Right lobe of liver (tissue), 4 donors: ENCODE measurements around the gene APOOL.

Experiments
- POLR2A ChIP-seq: fragments of 450-650 bp; IDR thresholded peaks from one replicate; pipeline ENCODE4 v1.6.1; 2017; ENCODE audit warnings: antibody characterized with exemption, mild to moderate bottlenecking
- TF ChIP-seq, protein P1 (sequence below), 4 donors: fragments of 200-600 bp in 3 of 4; fragments of 450-650 bp in 1 of 4; IDR thresholded peaks; one replicate each; pipeline versions ENCODE4 v1.5.1 to v1.8.0; 2016 to 2022; ENCODE audit warnings: antibody characterized with exemption in 4 of 4, mild to moderate bottlenecking in 2 of 4
- donor health status: DM: no; HTN: no; CAD: no.
- donor health status: DM: no; HTN: no; CAD: no.
- donor health status: DM: no; HTN: yes; CAD: no.

DNA sequence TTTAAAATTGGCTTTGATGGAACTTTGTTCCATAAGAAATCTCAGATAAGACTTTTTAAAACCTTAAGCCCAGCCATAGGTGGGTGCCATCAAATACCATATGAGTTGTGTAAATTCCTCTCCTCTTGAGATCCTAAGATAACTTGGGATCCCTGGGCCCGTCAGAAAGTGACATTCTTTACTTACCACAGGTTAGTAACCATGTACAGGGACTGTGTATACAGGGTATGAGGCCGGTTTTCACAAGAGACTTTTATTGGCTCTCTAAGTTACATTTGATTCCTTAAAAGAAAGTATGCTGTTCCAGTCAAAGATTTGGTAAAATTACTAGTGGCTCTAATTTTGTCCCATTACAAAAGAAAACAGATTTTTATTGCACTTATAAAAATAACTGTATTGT, 110.1 kb downstream of the APOOL start:
- TF ChIP-seq, protein P1, sequence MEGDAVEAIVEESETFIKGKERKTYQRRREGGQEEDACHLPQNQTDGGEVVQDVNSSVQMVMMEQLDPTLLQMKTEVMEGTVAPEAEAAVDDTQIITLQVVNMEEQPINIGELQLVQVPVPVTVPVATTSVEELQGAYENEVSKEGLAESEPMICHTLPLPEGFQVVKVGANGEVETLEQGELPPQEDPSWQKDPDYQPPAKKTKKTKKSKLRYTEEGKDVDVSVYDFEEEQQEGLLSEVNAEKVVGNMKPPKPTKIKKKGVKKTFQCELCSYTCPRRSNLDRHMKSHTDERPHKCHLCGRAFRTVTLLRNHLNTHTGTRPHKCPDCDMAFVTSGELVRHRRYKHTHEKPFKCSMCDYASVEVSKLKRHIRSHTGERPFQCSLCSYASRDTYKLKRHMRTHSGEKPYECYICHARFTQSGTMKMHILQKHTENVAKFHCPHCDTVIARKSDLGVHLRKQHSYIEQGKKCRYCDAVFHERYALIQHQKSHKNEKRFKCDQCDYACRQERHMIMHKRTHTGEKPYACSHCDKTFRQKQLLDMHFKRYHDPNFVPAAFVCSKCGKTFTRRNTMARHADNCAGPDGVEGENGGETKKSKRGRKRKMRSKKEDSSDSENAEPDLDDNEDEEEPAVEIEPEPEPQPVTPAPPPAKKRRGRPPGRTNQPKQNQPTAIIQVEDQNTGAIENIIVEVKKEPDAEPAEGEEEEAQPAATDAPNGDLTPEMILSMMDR (IDR thresholded peaks at IDR 0.05), result no peak
- TF ChIP-seq POLR2A, result no peak
